NCI-H1930 (cell line): ENCODE data around the gene INTS6L.
A peak's percentile ranks its signal among the peaks of the same experiment; 100 is the strongest.

Experiments used
- DNase-seq, 2 experiments: peaks; one replicate each; lab custom pipeline; 2025; lab: John Stamatoyannopoulos, UW

INTS6L gene

DNA sequence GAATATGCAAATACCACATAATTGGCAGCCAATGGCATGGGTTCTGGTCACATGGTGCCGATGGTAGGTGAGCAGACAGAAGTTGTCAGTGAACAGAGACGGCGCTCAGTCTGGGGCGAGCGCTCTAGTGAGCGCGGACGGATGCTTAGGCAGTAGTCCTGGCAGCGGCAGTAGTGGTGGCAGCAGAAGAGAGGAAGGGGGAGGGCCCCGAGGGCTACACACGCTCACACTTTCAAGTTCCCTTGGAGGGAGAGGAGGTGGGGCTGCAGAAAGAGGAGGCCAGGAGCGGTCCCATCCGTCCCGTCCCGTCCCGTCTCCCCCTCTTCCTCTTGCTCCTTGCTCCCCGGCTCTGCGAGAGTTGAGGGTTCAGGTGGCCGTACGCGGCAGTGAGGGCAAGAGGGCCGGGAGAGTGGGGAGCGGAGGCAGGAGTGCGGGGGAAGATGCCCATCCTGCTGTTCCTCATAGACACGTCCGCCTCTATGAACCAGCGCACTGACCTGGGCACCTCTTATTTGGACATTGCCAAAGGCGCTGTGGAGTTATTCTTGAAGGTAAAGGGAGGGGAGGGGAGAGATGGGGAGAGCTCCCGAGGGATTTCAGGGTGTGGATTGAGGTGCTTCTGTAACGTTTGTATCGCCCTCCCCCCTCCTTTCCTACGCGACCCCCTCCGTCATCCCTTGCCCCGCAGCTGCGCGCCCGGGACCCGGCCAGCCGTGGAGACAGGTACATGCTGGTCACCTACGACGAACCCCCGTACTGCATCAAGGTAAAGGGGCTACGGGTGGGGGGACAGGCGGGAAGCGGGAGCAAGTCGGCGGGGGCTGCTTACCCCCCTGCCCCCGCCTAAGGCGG is at the start of gene INTS6L:
TSS of gene INTS6L (plus strand) at position 108 of the 852 bp plus-strand sequence. CDS start at position 441, 333 bp downstream.
- no peak for DNase-seq

GRCh38 chrX:135476378-135476777 is 44.1 kb upstream of the INTS6L start:
- no peak for DNase-seq

GRCh38 chrX:135477576-135477975 is 42.9 kb upstream of the INTS6L start:
- peak; percentile 4 to 13 for DNase-seq

GRCh38 chrX:135480076-135480475 is 40.4 kb upstream of the INTS6L start:
- DNase-seq: no peak

DNA sequence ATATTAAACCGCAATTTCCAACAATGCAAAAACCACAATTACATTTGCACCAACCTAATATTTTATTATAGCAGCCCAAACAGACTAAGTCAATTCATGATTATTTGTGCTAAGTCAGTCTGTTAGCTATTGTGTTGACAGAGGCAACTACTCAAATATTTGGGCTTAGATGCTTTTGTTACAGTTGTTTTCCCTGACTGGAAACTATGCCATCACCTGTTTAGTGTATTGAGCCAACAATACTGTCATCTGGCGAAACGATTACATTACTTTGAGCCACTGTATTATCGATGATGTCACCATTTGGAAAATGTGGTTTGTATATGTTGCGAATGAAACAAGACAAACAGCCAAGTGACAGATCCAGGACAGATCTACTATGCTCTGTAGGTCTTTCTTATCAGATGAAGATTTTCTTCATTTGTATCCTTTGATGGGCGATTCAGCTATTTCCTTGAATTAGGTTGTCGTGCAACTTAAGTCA is 38.7 kb upstream of the INTS6L start:
- DNase-seq: peak; percentile 69 to 73

DNA sequence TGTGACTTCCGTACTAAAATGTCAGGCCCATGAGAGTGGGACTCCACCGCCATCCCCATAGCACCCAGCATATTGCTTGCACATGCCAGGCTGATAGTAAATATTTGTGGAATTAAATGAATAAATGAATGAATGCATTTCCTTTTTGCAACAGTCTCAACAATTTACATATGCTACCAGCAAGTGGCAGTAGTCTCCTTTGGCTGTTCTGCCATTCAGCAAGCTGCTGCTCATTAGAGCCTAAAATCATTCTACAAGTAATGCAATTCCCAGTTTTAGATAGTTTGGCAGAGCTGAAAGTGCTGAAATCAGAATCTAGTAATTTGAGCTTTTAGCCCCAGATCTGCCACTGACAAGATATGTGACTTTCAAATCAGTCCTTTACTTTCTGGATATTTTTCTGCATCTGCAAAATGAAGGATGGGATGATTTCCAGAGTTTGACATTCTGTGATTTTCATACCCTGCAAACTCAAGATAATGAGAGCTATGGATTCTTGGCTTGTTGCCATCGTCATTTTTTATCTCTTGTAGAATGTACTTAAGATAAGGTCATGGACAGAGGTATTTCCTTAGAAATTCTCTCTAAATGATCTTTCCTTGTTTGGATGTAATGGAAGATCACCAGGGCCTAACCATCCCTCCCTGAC is 35.7 kb upstream of the INTS6L start:
- DNase-seq: no peak

DNA sequence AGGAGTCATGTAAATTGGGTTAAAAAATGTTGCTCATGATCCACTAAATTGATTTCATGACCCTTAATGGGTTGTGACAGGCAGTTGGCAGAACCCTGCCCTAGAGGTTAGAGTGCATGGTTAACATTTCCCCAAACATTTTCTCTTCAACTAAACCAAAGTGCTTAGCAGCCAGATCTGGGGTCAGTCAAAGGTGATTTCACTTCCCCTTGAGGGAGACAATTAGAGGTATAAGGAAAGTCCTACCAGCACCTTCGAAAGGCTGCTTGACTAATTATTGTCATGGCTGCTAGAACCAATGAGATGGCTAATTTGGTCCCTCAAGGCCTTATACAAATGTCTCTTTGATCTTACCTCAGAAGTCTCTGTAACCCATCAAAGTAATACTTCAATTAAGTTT is 30.9 kb upstream of the INTS6L start:
- no peak for DNase-seq

- no peak for DNase-seq
These were observed 29.4 kb upstream of the INTS6L start for GRCh38 chrX:135490979-135491514.

DNA sequence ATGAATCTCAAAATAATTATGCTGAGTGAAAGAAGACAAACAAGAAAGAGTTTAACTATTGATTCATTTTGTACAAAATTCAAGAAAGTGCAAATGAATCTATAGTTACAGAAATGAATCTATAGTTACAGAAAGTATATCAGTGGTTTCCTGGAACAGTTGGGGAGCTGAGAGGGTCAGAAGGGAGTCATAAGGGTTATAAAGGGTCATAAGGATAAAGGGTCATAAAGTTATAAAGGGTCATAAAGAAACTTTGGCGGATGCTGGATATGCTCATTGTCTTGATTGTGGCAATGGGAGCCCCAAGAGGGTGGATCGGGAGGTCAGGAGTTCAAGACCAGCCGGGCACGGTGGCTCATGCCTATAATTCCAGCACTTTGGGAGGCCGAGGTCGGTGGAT is 26.0 kb upstream of the INTS6L start:
- DNase-seq: no peak

GRCh38 chrX:135497736-135498135 is 22.7 kb upstream of the INTS6L start:
- no peak for DNase-seq

DNA sequence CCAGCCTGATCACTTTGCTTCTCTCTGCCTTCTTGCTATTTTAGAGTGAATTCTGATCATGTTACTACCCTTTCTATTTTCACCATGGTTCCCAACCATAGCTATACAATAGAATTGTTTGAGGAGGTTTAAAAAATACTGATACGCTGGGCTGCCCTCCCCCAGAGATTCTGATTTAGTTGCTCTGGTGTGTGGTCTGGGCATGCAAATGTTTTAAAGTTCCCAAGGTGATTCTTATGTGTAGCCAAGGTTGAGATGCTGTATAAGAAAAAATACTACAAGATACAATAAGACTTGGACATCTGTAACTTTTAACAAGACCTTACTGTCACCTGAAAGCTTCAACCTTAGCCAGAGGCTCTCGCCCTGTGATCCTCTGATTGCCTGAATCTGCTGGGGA is 22.2 kb upstream of the INTS6L start:
- DNase-seq: no peak

GRCh38 chrX:135505351-135505750 is 15.1 kb upstream of the INTS6L start:
- no peak for DNase-seq

DNA sequence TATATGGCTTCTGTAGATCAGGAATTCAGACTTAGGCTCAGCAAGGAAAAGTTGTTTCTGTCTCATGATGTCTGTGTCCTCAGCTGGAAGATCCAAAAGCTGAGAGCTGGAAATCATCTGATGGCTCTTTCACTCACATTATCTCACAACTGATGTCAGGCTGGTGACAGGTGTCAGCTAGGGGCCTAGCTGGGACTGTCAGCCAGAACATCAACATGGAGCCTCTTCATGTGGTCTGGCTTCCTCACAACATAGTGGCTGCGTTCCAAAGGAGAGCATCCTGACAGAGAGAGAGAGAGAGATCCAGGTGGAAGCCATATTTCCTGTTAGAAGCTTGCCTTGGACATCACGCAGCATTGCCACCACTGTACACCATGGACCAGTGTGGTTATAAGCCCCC is 10.6 kb upstream of the INTS6L start:
- DNase-seq: no peak

- no peak for DNase-seq
These were observed 7.8 kb upstream of the INTS6L start for GRCh38 chrX:135512508-135513129.

DNA sequence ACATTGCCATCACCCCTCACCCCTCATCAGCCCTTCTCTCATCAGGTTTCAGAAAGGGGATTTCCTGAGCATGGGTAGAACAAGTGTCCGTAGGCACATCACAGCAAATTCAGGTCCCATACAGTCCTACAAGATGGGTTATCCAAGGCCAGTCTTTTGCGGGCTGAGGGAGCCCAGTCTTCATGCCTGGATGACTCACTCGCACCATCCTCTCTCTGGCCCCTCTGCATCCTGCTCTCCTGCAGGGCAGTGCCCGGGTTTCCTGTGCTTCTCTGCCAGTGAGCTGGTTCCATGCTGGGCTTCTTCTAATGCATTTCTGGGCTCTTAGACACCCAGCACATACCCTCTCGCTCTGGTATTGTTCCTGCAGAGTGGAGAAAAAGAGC is 7.3 kb upstream of the INTS6L start:
- no peak for DNase-seq

- no peak for DNase-seq
These were observed 4.1 kb upstream of the INTS6L start for GRCh38 chrX:135516376-135516775.

GRCh38 chrX:135518161-135518560 is 2.3 kb upstream of the INTS6L start:
- no peak for DNase-seq

GRCh38 chrX:135520022-135520552 is 373 bp upstream of the INTS6L start:
- no peak for DNase-seq

DNA sequence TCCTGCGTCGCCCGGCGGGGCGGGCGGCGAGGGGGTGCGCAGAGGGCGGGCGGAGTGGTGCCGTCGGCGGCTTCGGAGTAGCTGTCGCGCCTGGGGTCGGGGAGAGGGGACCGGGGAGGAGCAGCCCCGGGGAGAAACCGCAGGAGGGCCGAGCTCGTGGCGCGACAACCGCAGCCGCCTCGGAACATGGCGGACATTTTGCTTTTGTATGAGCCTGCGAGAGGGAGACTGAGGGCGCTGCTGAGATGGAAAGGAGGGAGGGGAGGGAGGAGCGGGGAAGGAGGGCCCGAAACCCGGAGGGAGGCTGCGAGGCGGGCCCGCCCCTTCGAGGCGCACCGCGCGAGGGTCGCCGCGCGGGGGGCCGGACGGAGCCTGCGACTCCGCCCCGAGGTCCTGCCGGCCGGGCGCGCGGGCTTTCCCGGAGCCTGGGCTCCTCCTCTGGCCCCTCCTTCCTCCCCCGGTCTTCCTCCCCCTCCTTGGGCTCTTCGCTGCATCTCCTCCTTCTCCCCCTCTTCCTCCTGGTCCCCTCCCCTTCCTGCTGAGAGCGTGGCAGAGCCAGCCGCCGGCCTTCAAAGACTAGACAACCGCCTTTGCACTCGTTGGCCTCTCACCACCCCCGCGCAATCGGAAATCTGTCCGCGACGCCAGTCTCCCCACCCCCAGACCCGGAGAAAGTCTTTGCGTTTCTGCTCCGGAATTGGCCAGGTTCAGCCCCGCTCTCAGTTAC is 1.1 kb downstream of the INTS6L start:
- peak; percentile 70 to 73 for DNase-seq

DNA sequence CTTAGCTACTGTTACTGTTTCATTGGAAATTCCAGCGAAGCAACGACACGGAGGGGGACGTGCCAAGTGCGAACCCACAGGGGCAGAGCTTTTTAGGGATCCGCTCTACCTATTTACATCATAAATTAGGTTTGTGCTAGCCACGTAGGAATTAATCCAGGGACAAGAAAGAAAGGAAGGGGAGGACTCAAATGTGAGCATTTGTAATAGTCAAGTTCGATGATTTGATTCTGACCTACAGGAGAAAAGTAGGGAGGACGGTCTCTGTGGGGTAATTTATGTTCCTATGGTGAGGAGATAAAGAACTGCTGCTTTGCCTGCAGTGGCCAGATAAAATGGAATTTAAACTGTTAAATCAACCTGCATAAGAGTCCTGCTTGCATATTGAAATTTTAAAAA is 1.7 kb downstream of the INTS6L start:
- DNase-seq: no peak

DNA sequence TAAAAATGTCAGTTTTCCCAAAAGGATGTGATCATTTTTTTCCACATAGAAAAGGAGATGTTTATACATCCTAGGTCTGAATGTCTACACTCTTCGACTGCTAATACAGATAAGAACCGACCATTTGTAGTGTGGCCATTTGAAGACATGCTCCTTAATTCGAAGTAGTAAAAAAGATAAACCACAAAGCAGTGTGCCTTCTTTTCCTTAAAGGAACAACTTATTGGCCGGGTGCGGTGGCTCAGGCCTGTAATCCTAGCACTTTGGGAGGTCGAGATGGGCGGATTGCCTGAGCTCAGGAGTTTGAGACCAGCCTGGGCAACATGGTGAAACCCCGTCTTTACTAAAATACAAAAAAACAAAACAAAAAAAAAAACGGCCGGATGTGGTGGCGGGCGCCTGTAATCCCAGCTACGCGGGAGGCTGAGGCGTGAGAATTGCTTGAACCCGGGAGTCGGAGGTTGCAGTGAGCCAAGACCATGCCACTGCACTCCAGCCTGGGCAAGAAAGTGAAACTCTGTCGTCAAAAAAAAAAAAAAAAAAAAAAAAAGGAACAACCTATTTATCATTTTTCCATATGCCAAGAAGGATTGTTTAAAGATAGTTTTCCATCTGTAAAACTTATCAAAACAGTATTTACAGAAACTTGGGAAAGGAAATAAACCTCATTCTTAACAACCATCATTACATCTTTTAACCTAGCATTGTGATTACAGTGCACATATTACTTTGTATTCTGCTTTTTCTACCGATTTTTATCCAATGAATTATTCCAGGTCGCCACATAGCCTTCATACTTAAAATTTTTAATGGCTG is 2.6 kb downstream of the INTS6L start:
- no peak for DNase-seq
